K562 (cell line): ENCODE measurements around the gene UGT1A10. TPM values are rescaled to one million over a fixed set of nuclear protein-coding genes. Genes with fewer than 3 reads are reported as not detected.

Source experiments
- ATAC-seq: fragments of 200-7000 bp; cut with Tn5 transposase; 3 replicates; pipeline ENCODE4 v1.9.1; 2020; ENCODE audit warnings: moderate library complexity
- BruUV-seq: library from RNA; stranded (reverse); fragments of 400-500 nt; replicated peaks from 2 replicates; lab custom pipeline; 2021; lab: Mats Ljungman, UMichigan
- CTCF ChIA-PET: fragments of 300-600 bp; formaldehyde crosslinking; extraction: SDS; loops from one replicate; lab custom pipeline; 2021; ENCODE audit warnings: low intra/inter-chr PET ratio; lab: Yijun Ruan, JAX
- POLR2A ChIA-PET: fragments of 300-600, 350-650 bp; sonication (Branson Sonifier 250); formaldehyde crosslinking; extraction: SDS; loops from one replicate; lab custom pipeline; 2021; ENCODE audit warnings: antibody characterized with exemption, inconsistent platforms; lab: Yijun Ruan, JAX
- DNase-seq, 4 experiments: peaks; one replicate each; pipeline versions ENCODE4 v3.0.0 to v3.0.0-alpha.2; 2011 to 2018; ENCODE audit warnings: low spot score in 3 of 4, mixed read lengths in 3 of 4; ENCODE audit errors: extremely low read depth in 1 of 4
- FAIRE-seq: peaks from 2 replicates; lab custom pipeline; 2011; peaks lifted over from hg19 to GRCh38; lab: Jason Lieb, UNC
- H2AFZ ChIP-seq: 2 replicates; pipeline ENCODE4 v1.6.0; 2011; ENCODE audit warnings: low read depth, low read length, control low read depth, inconsistent platforms
- H3K27ac ChIP-seq: fragments of 200-600 bp; 3 replicates; pipeline ENCODE4 v1.8.0; 2011; ENCODE audit warnings: low read depth, mild to moderate bottlenecking, control low read depth, inconsistent platforms, low read length, moderate library complexity, mixed read lengths; ENCODE audit errors: extremely low read depth
- H3K27me3 ChIP-seq, 2 experiments: fragments of 300-600 bp in 1 of 2; 2 replicates in 1 of 2; 3 replicates in 1 of 2; pipeline versions ENCODE4 v1.6.0 to v1.8.0; 2011; ENCODE audit warnings: inconsistent platforms in 2 of 2, low read length in 2 of 2, mild to moderate bottlenecking in 1 of 2, mixed read lengths in 1 of 2, moderate library complexity in 1 of 2; ENCODE audit not compliant: control insufficient read depth in 2 of 2, insufficient read depth in 2 of 2
- H3K36me3 ChIP-seq: fragments of 300-600 bp; 3 replicates; pipeline ENCODE4 v1.8.0; 2011; ENCODE audit warnings: mild to moderate bottlenecking, low read length, inconsistent platforms; ENCODE audit not compliant: control insufficient read depth, insufficient read depth
- H3K4me1 ChIP-seq, 2 experiments: fragments of 200-600 bp in 1 of 2; replicated peaks in 1 of 2; 2 replicates in 1 of 2; 3 replicates in 1 of 2; pipeline versions ENCODE4 v1.5.1 to v1.8.0; 2011; ENCODE audit warnings: inconsistent platforms in 2 of 2, low read length in 2 of 2, mild to moderate bottlenecking in 1 of 2, mixed read lengths in 1 of 2, moderate library complexity in 1 of 2; ENCODE audit not compliant: control insufficient read depth in 2 of 2, insufficient read depth in 2 of 2
- H3K4me2 ChIP-seq: 2 replicates; pipeline ENCODE4 v1.6.1; 2011; ENCODE audit warnings: low read length, control low read depth, inconsistent platforms, mixed read lengths; ENCODE audit not compliant: insufficient read depth
- H3K4me3 ChIP-seq: fragments of 200-600 bp; sonication (generic), shearing (Covaris generic); 2 replicates; pipeline ENCODE4 v1.5.1; 2016; ENCODE audit warnings: control low read depth, inconsistent platforms
- H3K79me2 ChIP-seq: fragments of 200-600 bp; 3 replicates; pipeline ENCODE4 v1.8.0; 2011; ENCODE audit warnings: low read length, inconsistent platforms; ENCODE audit not compliant: control insufficient read depth, insufficient read depth
- H3K9ac ChIP-seq, 2 experiments: 2 replicates each; pipeline versions ENCODE4 v1.6.0 to v1.6.1; 2011; ENCODE audit warnings: low read depth in 2 of 2, low read length in 2 of 2, control low read depth in 1 of 2, inconsistent platforms in 1 of 2, mild to moderate bottlenecking in 1 of 2, mixed read lengths in 1 of 2; ENCODE audit not compliant: insufficient read depth in 1 of 2
- H3K9me1 ChIP-seq: one replicate; pipeline ENCODE4 v1.6.0; 2011; ENCODE audit warnings: inconsistent platforms, mild to moderate bottlenecking, low read length, moderate library complexity; ENCODE audit not compliant: control insufficient read depth, insufficient read depth
- H3K9me3 ChIP-seq: replicated peaks from 2 replicates; pipeline ENCODE4 v1.5.1; 2011; ENCODE audit warnings: low read depth, low read length, inconsistent platforms; ENCODE audit not compliant: control insufficient read depth, insufficient read depth
- H4K20me1 ChIP-seq: replicated peaks from 2 replicates; pipeline ENCODE4 v1.6.1; 2011; ENCODE audit warnings: low read length, inconsistent platforms, mixed read lengths; ENCODE audit not compliant: control insufficient read depth, insufficient read depth
- ARID4B ChIP-seq: sonication (generic); formaldehyde crosslinking; IDR thresholded peaks from 2 replicates; pipeline ENCODE4 v1.8.0; 2022; ENCODE audit warnings: mild to moderate bottlenecking, missing genetic modification reagents
- DLX4 ChIP-seq: fragments of 250-450 bp; sonication (Bioruptor Pico); IDR thresholded peaks from 2 replicates; pipeline ENCODE4 v1.6.1; 2021; ENCODE audit warnings: mild to moderate bottlenecking
- EHMT2 ChIP-seq: fragments of 450-650 bp; IDR thresholded peaks from 2 replicates; pipeline ENCODE4 v1.6.1; 2018; ENCODE audit warnings: antibody characterized with exemption
- FOXK2 ChIP-seq, 2 experiments: fragments of 450-650 bp; IDR thresholded peaks in 1 of 2; conservative IDR thresholded peaks in 1 of 2; 2 replicates each; pipeline ENCODE4 v1.6.1; 2016; ENCODE audit warnings: low read depth in 2 of 2, mild to moderate bottlenecking in 1 of 2
- FOXM1 ChIP-seq, 2 experiments: fragments of 450-650 bp in 1 of 2; sonication (generic) in 1 of 2; formaldehyde crosslinking in 1 of 2; IDR thresholded peaks; 2 replicates each; pipeline versions ENCODE4 v1.6.1 to v1.9.0; 2017 to 2022; ENCODE audit warnings: low read depth in 2 of 2, mild to moderate bottlenecking in 2 of 2, missing genetic modification reagents in 1 of 2, moderate library complexity in 1 of 2
- HNRNPUL1 ChIP-seq: fragments of 200-400 bp; formaldehyde crosslinking; IDR thresholded peaks from 2 replicates; pipeline ENCODE4 v1.6.1; 2017; ENCODE audit warnings: low read length
- KAT8 ChIP-seq: fragments of 450-650 bp; IDR thresholded peaks from 2 replicates; pipeline ENCODE4 v1.6.1; 2016; ENCODE audit warnings: low read depth, mild to moderate bottlenecking
- KDM1A ChIP-seq, 2 experiments: fragments of 450-650 bp; IDR thresholded peaks; 2 replicates each; pipeline ENCODE4 v1.6.1; 2016; ENCODE audit warnings: mild to moderate bottlenecking in 2 of 2
- KLF16 ChIP-seq: IDR thresholded peaks from 2 replicates; pipeline ENCODE4 v1.6.1; 2016; ENCODE audit warnings: antibody characterized with exemption
- MCM3 ChIP-seq: fragments of 450-650 bp; IDR thresholded peaks from 2 replicates; pipeline ENCODE4 v1.6.1; 2016
- PCBP1 ChIP-seq: fragments of 200-400 bp; formaldehyde crosslinking; IDR thresholded peaks from 2 replicates; pipeline ENCODE4 v1.6.1; 2018; ENCODE audit warnings: mild to moderate bottlenecking, low read depth, low read length; ENCODE audit not compliant: poor library complexity, severe bottlenecking
- POLR2AphosphoS5 ChIP-seq: IDR thresholded peaks from 2 replicates; pipeline ENCODE4 v1.6.1; 2011; ENCODE audit warnings: mild to moderate bottlenecking, low read depth, low read length, moderate library complexity; ENCODE audit not compliant: control insufficient read depth, insufficient read depth
- ZNF24 ChIP-seq: fragments of 450-650 bp; IDR thresholded peaks from 2 replicates; pipeline ENCODE4 v1.6.1; 2016
- ZNF282 ChIP-seq: sonication (generic); formaldehyde crosslinking; IDR thresholded peaks from 2 replicates; pipeline ENCODE4 v1.8.1; 2023; ENCODE audit warnings: missing genetic modification reagents
- ZNF583 ChIP-seq: fragments of 250-450 bp; sonication (Bioruptor Pico); IDR thresholded peaks from 2 replicates; pipeline ENCODE4 v1.4.0; 2020
- ZNF589 ChIP-seq: fragments of 200-800 bp; sonication (Bioruptor generic); IDR thresholded peaks from 2 replicates; pipeline ENCODE4 v1.6.1; 2016; ENCODE audit warnings: low read depth, missing genetic modification characterization, missing compliant biosample characterization
- WGBS: fragments of 100-300 bp; shearing (Covaris generic); methylation state at CpG from one replicate; pipeline ENCODE4 v1.1.6; 2016; ENCODE audit warnings: low coverage, mixed read lengths; ENCODE audit not compliant: insufficient coverage; ENCODE audit errors: missing lambda C conversion rate; 5-methylcytosine and 5-hydroxymethylcytosine counted together
- in situ Hi-C: fragments of 300-500 bp; cut with MboI; formaldehyde crosslinking; loops from 4 replicates; pipeline ENCODE4 v1.15.0; 2018; ENCODE audit warnings: inconsistent platforms, mixed read lengths
- intact Hi-C: fragments of 100-400 bp; cut with micrococcal nuclease; formaldehyde crosslinking; loops from 2 replicates; pipeline ENCODE4 v1.14.2; 2022
- polyA plus RNA-seq, 8 experiments: library from polyadenylated mRNA; depleted of rRNA in 4 of 8; stranded (reverse) in 5 of 8; unstranded in 3 of 8; fragments of >200 nt; fragmentation: Nextera tagmentation in 2 of 8; fragmentation: Illumina TruSeq in 1 of 8; extraction: Ambion mirVana in 2 of 8; extraction: Trizol in 1 of 8; gene quantifications; 2 replicates each; pipeline versions ENCODE4 v1.2.1 to v1.2.3, GENCODE V29; 2011 to 2014; ENCODE audit warnings: inconsistent platforms in 1 of 8, missing spikeins in 1 of 8
- total RNA-seq, 7 experiments: library from RNA; depleted of rRNA in 6 of 7; stranded (reverse); fragments of >200 nt in 6 of 7; fragmentation: Illumina TruSeq in 2 of 7; extraction: Trizol in 2 of 7; gene quantifications; 2 replicates each; pipeline versions ENCODE4 v1.2.1 to v1.2.3, GENCODE V29; 2011 to 2021; ENCODE audit warnings: low replicate concordance in 1 of 7
- TF ChIP-seq, protein P1 (sequence below): fragments of 450-650 bp; formaldehyde crosslinking; IDR thresholded peaks from 2 replicates; pipeline ENCODE4 v1.4.0; 2020; ENCODE audit warnings: mild to moderate bottlenecking

The UGT1A10 gene
- total and polyA plus RNA-seq, 9 of the 15 experiments (the other 6 are each of a cell fraction or from before 2014, with no cell fraction given), result not detected

- TF ChIP-seq DLX4 (CRISPR knock-in tag) (no peak), KDM1A (IDR thresholded peaks at IDR 0.05) (no peak), FOXM1 (IDR thresholded peaks at IDR 0.05; ENCODE audit: low read depth) (no peak), FOXM1 (CRISPR knock-in tag; IDR thresholded peaks at IDR 0.05; ENCODE audit: low read depth) (no peak), ZNF589 (CRISPR knock-in tag) (no peak)
Measured at GRCh38 chr2:233602076-233602475, 34.2 kb upstream of the UGT1A10 start (continued).

- CTCF ChIA-PET, result no interaction called here
- H4K20me1 ChIP-seq, result no peaks in the 10 kb centered on the region
- BruUV-seq, result no TSS peak
- no peaks in the 10 kb centered on the region for H3K79me2 ChIP-seq
- no peaks in the 10 kb centered on the region for H3K27me3 ChIP-seq
- H2AFZ ChIP-seq, result no peak overlapping the region
- in situ Hi-C loops, result no loop called here
- ATAC-seq (no peak), FAIRE-seq (no peak), DNase-seq (no peak)
- H3K4me1 ChIP-seq, result no peaks in the 10 kb centered on the region
- 3% methylated on average over 4 of the region's 4 CpGs for WGBS
- POLR2A ChIA-PET, result no interaction called here
- no peaks in the 10 kb centered on the region for H3K36me3 ChIP-seq
- H3K4me2 ChIP-seq, result no peak overlapping the region
- no peak overlapping the region for H3K4me3 ChIP-seq
- H3K9me1 ChIP-seq, result no peaks in the 10 kb centered on the region
- intact Hi-C loops, result no loop called here
- H3K9ac ChIP-seq, result no peak overlapping the region
- no peaks in the 10 kb centered on the region for H3K9me3 ChIP-seq
- no peak overlapping the region for H3K27ac ChIP-seq
- TF ChIP-seq ZNF24 (no peak), POLR2AphosphoS5 (no peak), MCM3 (no peak), EHMT2 (no peak), ZNF583 (CRISPR knock-in tag) (no peak), ZNF282 (CRISPR knock-in tag) (no peak), HNRNPUL1 (no peak), ARID4B (CRISPR knock-in tag) (no peak), KAT8 (no peak), PCBP1 (no peak), FOXK2 (conservative IDR thresholded peaks at IDR 0.05 in 1 of 2, IDR thresholded peaks at IDR 0.05 in 1 of 2; ENCODE audit: low read depth in 2 of 2) (no peak), KLF16 (no peak)
- TF ChIP-seq, protein P1, sequence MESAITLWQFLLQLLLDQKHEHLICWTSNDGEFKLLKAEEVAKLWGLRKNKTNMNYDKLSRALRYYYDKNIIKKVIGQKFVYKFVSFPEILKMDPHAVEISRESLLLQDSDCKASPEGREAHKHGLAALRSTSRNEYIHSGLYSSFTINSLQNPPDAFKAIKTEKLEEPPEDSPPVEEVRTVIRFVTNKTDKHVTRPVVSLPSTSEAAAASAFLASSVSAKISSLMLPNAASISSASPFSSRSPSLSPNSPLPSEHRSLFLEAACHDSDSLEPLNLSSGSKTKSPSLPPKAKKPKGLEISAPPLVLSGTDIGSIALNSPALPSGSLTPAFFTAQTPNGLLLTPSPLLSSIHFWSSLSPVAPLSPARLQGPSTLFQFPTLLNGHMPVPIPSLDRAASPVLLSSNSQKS (CRISPR knock-in tag), result no peak
Measured at GRCh38 chr2:233603520-233603919, 32.7 kb upstream of the UGT1A10 start.
